Memory B cell (primary cell): Measurements from ENCODE around the gene SENP2.

ENCODE experiments used
- ATAC-seq: fragments of 150-1000 bp; cut with Tn5 transposase; 2 replicates; pipeline ENCODE4 v1.10.0; 2021; ENCODE audit warnings: low read depth, mild to moderate bottlenecking, moderate library complexity
- DNase-seq, 2 donors: peaks; one replicate each; pipeline ENCODE4 v3.0.0; 2022; ENCODE audit warnings: low spot score in 2 of 2
- H3K27ac Mint-ChIP-seq: one replicate; pipeline ENCODE4 v1.8.0; 2022; ENCODE audit warnings: mild to moderate bottlenecking, moderate library complexity, mixed read lengths
- H3K27me3 Mint-ChIP-seq: one replicate; pipeline ENCODE4 v1.8.0; 2022; ENCODE audit warnings: mixed read lengths
- H3K36me3 Mint-ChIP-seq: one replicate; pipeline ENCODE4 v1.8.0; 2022; ENCODE audit warnings: mild to moderate bottlenecking, mixed read lengths
- H3K4me1 Mint-ChIP-seq: one replicate; pipeline ENCODE4 v1.8.0; 2022; ENCODE audit warnings: mixed read lengths
- H3K4me3 Mint-ChIP-seq: one replicate; pipeline ENCODE4 v1.8.0; 2022; ENCODE audit warnings: mild to moderate bottlenecking, moderate library complexity, mixed read lengths
- H3K9me3 Mint-ChIP-seq: one replicate; pipeline ENCODE4 v1.8.0; 2022; ENCODE audit warnings: mixed read lengths

Gene SENP2

DNA sequence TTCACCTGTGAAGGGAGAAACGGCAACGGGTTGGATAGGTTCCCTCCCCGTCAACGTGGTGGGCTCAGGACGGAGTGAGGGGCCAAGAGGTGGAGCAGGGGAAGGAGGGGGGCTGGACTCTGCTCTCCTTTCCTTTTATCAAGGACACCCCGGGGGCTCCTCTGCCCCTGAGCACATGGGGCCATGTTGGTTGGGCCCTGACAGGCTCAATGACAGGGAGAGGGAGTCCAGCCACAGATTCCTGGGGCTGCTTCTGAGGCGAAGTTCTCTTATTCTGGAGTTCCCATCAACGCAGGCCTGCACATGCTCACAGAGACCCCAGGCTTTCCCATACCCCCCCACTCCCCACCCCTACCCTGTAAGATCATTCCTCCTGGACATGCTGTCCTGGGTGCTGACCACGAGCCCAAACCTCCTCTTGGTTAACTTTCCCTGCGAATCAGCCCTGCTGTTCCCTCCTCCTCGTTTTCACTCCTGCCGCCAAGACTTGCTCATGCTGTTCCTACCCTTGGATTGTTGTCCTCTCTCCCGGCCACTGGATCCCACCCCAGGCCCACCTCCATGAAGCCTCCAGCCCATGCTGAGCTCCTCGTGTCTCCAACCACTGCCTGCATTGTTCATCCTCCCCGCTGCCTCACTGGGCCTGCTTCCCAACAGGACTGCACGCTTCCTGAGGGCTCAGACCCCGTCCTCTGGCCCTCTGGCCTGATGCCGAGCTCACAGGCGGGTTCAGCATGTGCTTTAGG is 61.2 kb downstream of the SENP2 start:
- ATAC-seq, result no peak
- Mint-ChIP-seq H3K9me3 (no peaks in the 10 kb centered on the region), H3K4me3 (peak overlapping the region; percentile 42), H3K36me3 (no peaks in the 10 kb centered on the region), H3K27me3 (peaks cover 5% of the 10 kb centered on the region), H3K4me1 (peaks cover 8% of the 10 kb centered on the region), H3K27ac (no peak overlapping the region)
- DNase-seq, result no peak

- Mint-ChIP-seq H3K4me3 (no peak overlapping the region), H3K9me3 (no peaks in the 10 kb centered on the region), H3K36me3 (no peaks in the 10 kb centered on the region), H3K4me1 (peaks cover 8% of the 10 kb centered on the region), H3K27ac (no peak overlapping the region), H3K27me3 (peaks cover 5% of the 10 kb centered on the region)
- ATAC-seq, result no peak
- DNase-seq, result no peak
Observed at GRCh38 chr3:185647880-185648210, 61.8 kb downstream of the SENP2 start.

DNA sequence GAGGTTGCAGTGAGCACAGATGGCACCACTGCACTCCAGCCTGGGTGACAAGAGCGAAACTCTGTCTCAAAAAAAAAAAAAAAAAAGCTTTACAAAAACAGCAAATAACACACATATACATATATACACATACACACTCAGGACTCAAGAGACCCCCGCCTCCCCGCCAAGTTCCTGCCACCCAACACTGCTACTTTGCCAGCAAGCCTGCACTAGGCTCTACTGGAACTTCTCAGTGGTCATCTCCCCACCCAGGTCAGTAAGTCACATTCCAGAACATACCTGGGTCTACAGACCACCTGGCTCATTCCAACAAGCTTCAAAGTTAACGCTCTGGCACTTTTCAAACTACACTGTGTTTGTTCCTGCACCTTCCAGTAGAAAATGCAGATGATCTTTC is 62.3 kb downstream of the SENP2 start:
- H3K36me3 Mint-ChIP-seq, result no peaks in the 10 kb centered on the region
- no peak for DNase-seq
- peaks cover 8% of the 10 kb centered on the region for H3K4me1 Mint-ChIP-seq
- no peak for ATAC-seq
- no peaks in the 10 kb centered on the region for H3K9me3 Mint-ChIP-seq
- no peak overlapping the region for H3K27ac Mint-ChIP-seq
- no peak overlapping the region for H3K4me3 Mint-ChIP-seq
- peaks cover 5% of the 10 kb centered on the region for H3K27me3 Mint-ChIP-seq

GRCh38 chr3:185649414-185649813 is 63.3 kb downstream of the SENP2 start:
- peaks cover 5% of the 10 kb centered on the region for H3K27me3 Mint-ChIP-seq
- no peaks in the 10 kb centered on the region for H3K36me3 Mint-ChIP-seq
- DNase-seq, result no peak
- H3K4me3 Mint-ChIP-seq, result no peak overlapping the region
- peaks cover 8% of the 10 kb centered on the region for H3K4me1 Mint-ChIP-seq
- ATAC-seq, result no peak
- H3K9me3 Mint-ChIP-seq, result no peaks in the 10 kb centered on the region
- no peak overlapping the region for H3K27ac Mint-ChIP-seq

- ATAC-seq, result no peak
- H3K27me3 Mint-ChIP-seq, result no peaks in the 10 kb centered on the region
- peaks cover under 1% of the 10 kb centered on the region for H3K4me1 Mint-ChIP-seq
- no peaks in the 10 kb centered on the region for H3K36me3 Mint-ChIP-seq
- H3K4me3 Mint-ChIP-seq, result no peak overlapping the region
- no peaks in the 10 kb centered on the region for H3K9me3 Mint-ChIP-seq
- no peak overlapping the region for H3K27ac Mint-ChIP-seq
- DNase-seq, result no peak
Observed at GRCh38 chr3:185651971-185652370, 65.9 kb downstream of the SENP2 start.

- Mint-ChIP-seq H3K9me3 (no peaks in the 10 kb centered on the region), H3K36me3 (no peaks in the 10 kb centered on the region), H3K4me3 (no peak overlapping the region), H3K27ac (no peak overlapping the region), H3K4me1 (no peaks in the 10 kb centered on the region), H3K27me3 (peaks cover 6% of the 10 kb centered on the region)
- ATAC-seq (no peak), DNase-seq (no peak)
Observed at GRCh38 chr3:185653949-185654757, 68.1 kb downstream of the SENP2 start.

DNA sequence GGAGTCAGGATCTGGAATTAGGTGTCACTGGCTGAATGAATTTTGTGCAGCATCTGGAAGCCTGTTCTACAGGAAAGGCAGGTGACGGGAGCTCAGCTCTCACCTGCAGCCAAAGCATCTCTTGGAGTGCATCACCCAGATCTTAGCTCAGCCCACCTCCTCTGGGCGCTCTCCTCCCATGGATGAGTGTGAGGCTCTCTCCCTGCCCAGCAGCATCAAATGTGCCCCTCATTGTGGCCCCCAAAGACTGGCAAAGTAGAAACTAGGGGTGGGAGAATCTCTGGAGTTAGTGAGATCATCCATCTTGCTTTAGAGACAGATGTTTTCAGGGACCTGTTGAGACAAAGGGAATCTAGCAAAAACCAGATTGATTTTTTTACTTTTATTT is 68.7 kb downstream of the SENP2 start:
- no peak for ATAC-seq
- Mint-ChIP-seq H3K27ac (no peak overlapping the region), H3K27me3 (peaks cover 6% of the 10 kb centered on the region), H3K4me1 (no peaks in the 10 kb centered on the region), H3K4me3 (no peak overlapping the region), H3K36me3 (no peaks in the 10 kb centered on the region), H3K9me3 (no peaks in the 10 kb centered on the region)
- no peak for DNase-seq

DNA sequence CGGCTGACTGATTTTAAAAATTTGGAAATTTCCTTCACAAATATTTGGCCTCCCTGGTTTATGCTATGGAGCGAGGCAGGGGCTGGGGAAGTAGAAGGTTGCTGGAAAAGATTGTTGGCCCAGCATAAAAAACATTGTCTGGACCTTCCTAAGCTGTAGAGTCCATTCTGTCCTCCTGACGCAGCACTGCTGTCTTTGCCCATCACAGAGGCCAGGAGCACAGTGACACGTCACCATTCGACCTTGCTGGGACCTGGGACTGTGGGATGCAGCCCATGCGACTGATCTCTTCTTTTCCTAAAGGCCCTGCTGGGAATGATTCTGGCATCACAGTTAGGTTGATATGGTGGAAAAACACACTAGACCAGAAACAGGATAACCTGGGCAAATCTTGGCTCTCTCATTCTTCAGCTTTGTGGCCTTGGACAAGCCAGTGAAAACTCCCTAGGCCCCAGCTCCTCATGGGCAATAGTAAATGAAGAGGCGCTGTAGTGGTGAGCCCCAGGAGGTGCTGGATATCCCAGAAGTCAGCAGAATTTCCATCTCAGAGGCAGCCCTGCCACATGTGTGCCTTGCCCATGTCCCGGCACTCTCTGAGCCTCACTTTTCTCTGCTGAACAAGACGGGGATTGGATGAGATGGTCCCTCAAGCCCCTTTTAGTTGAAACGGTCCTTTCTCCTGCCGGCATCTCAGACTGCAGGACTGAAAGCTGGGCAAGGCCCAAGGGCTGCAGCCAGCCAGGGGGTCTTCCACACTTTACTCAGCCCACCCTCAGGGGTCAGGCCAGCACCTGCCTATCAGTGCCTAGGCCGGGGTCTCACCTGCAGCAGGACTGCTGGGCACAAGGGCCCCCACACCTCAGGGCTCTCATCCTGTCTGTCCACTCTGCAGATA is 69.6 kb downstream of the SENP2 start:
- Mint-ChIP-seq H3K4me1 (no peaks in the 10 kb centered on the region), H3K36me3 (no peaks in the 10 kb centered on the region), H3K9me3 (no peaks in the 10 kb centered on the region), H3K27ac (no peak overlapping the region), H3K27me3 (peaks cover 6% of the 10 kb centered on the region), H3K4me3 (no peak overlapping the region)
- ATAC-seq (no peak), DNase-seq (no peak)

DNA sequence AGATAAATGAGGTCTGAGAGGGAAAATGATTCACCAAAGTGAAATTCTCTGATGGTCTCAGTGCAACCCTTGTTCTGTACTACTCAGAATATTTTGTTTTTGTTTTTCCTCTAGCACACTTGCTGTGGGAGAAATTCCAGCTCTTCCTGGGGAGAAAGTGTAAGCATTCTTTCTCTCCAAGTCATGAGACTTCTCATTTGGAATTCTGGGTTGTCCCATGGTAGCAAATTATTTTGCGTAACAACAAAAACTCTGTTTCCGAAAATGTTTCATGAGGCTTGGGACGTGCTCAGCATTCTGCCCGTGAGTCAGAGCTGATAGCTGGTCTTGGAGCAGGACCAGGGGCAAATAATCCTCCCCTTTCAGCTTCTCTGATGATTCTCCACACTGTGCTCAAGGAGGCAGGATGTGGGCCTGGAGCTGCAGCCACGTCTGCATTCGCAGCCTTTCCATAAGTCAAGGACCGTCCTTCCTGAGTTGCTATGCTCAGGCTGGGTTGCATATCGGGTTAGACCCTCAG is 70.3 kb downstream of the SENP2 start:
- H3K9me3 Mint-ChIP-seq, result no peaks in the 10 kb centered on the region
- H3K27ac Mint-ChIP-seq, result no peak overlapping the region
- no peaks in the 10 kb centered on the region for H3K36me3 Mint-ChIP-seq
- DNase-seq, result no peak
- H3K4me1 Mint-ChIP-seq, result no peaks in the 10 kb centered on the region
- no peak for ATAC-seq
- H3K4me3 Mint-ChIP-seq, result no peak overlapping the region
- peaks cover 6% of the 10 kb centered on the region for H3K27me3 Mint-ChIP-seq

DNA sequence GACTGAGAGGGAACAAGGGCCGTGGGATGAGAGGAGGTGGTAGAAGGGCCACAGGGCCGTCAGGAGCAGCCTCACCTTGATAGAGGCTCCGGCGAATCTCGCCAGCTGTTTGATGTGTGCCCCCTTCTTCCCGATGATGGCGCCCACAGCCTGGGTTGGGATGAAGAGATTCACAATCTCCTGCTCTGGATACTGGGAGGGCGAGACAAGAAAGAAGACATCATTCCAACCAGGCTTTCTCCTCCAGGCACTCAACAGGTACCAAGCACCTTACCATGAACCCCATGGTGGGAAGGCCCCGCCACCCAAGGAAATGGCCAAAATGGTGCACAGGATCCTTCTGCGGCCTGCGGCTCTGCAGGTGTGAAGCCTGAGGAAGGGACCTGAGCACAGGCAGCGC is 71.1 kb downstream of the SENP2 start:
- no peaks in the 10 kb centered on the region for H3K4me1 Mint-ChIP-seq
- DNase-seq (no peak), ATAC-seq (no peak)
- H3K4me3 Mint-ChIP-seq, result no peak overlapping the region
- no peak overlapping the region for H3K27ac Mint-ChIP-seq
- H3K9me3 Mint-ChIP-seq, result no peaks in the 10 kb centered on the region
- H3K36me3 Mint-ChIP-seq, result no peaks in the 10 kb centered on the region
- H3K27me3 Mint-ChIP-seq, result peaks cover 11% of the 10 kb centered on the region

- ATAC-seq, result no peak
- Mint-ChIP-seq H3K27ac (no peak overlapping the region), H3K4me1 (no peaks in the 10 kb centered on the region), H3K36me3 (no peaks in the 10 kb centered on the region), H3K4me3 (no peak overlapping the region), H3K9me3 (no peaks in the 10 kb centered on the region), H3K27me3 (peaks cover 11% of the 10 kb centered on the region)
- no peak for DNase-seq
Observed at GRCh38 chr3:185657691-185658503, 71.8 kb downstream of the SENP2 start.

- Mint-ChIP-seq H3K9me3 (no peaks in the 10 kb centered on the region), H3K4me3 (no peak overlapping the region), H3K4me1 (no peaks in the 10 kb centered on the region), H3K36me3 (no peaks in the 10 kb centered on the region), H3K27ac (no peak overlapping the region), H3K27me3 (peaks cover 11% of the 10 kb centered on the region)
- no peak for ATAC-seq
- DNase-seq, result no peak
Observed at GRCh38 chr3:185658504-185658912, 72.4 kb downstream of the SENP2 start.

DNA sequence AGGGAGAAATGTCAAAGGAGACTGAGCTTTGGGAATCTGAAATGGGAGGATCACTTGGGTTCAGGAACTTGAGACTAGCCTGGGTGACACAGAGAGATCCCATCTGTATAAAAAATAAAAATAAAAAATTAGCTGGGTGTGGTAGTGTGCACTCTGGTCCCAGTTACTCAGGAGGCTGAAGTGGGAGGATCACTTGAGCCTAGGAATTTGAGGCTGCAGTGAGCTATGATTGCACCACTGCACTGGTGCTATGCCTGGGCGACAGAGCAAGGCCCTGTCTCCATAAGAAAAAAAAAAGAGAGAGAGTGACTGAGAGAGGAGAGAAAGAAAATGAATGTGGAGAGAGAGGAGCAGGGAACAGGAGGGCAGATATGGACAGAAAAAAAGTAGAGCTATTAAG is 72.8 kb downstream of the SENP2 start:
- no peaks in the 10 kb centered on the region for H3K4me1 Mint-ChIP-seq
- ATAC-seq (no peak), DNase-seq (no peak)
- H3K36me3 Mint-ChIP-seq, result no peaks in the 10 kb centered on the region
- H3K9me3 Mint-ChIP-seq, result no peaks in the 10 kb centered on the region
- H3K27ac Mint-ChIP-seq, result no peak overlapping the region
- H3K4me3 Mint-ChIP-seq, result no peak overlapping the region
- peaks cover 11% of the 10 kb centered on the region for H3K27me3 Mint-ChIP-seq
